BE2C (cell line): Measurements from ENCODE around the gene THAP11.

ENCODE experiments used
- DNase-seq: peaks from one replicate; pipeline ENCODE4 v3.0.0-alpha.2; 2020
- H3K27me3 ChIP-seq: fragments of 250-450 bp; sonication (Bioruptor Pico); 2 replicates; pipeline ENCODE4 v1.5.1; 2020; ENCODE audit warnings: mild to moderate bottlenecking
- H3K36me3 ChIP-seq: fragments of 250-450 bp; sonication (Bioruptor Pico); 2 replicates; pipeline ENCODE4 v1.5.1; 2020; ENCODE audit warnings: mild to moderate bottlenecking
- H3K4me1 ChIP-seq: fragments of 250-450 bp; sonication (Bioruptor Pico); 2 replicates; pipeline ENCODE4 v1.5.1; 2020
- H3K4me3 ChIP-seq: 2 replicates; pipeline ENCODE4 v1.5.1; 2011; ENCODE audit warnings: low read depth, low read length
- H3K9me3 ChIP-seq: fragments of 250-450 bp; sonication (Bioruptor Pico); 2 replicates; pipeline ENCODE4 v1.5.1; 2020
- CTCF ChIP-seq: IDR thresholded peaks from 2 replicates; pipeline ENCODE4 v1.5.1; 2012; ENCODE audit warnings: mild to moderate bottlenecking, low read depth, low read length

THAP11 gene

DNA sequence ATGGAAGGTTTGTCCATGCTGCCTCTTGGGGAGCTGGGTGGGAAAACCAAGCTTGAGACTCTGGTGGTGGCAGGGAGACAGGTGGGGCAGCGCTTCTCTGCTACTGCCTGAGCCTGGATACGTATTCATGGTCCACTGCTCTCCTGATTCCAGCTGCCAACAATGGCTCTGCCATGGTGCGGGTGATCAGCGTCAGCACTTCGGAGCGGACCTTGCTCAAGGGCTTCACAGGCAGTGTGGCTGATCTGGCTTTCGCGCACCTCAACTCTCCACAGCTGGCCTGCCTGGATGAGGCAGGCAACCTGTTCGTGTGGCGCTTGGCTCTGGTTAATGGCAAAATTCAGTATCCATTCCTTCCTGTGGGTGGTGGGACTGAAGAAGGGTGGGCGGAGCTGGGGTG, 34.9 kb downstream of the THAP11 start:
- TF ChIP-seq CTCF, result no peak
- peaks cover 4% of the 10 kb centered on the region for H3K4me1 ChIP-seq
- no peak overlapping the region for H3K4me3 ChIP-seq
- H3K27me3 ChIP-seq, result no peaks in the 10 kb centered on the region
- H3K9me3 ChIP-seq, result no peaks in the 10 kb centered on the region
- H3K36me3 ChIP-seq, result peaks cover 57% of the 10 kb centered on the region
- DNase-seq, result no peak

- no peak for DNase-seq
- H3K4me1 ChIP-seq, result peaks cover 4% of the 10 kb centered on the region
- TF ChIP-seq CTCF, result no peak
- no peak overlapping the region for H3K4me3 ChIP-seq
- H3K27me3 ChIP-seq, result no peaks in the 10 kb centered on the region
- H3K9me3 ChIP-seq, result no peaks in the 10 kb centered on the region
- peaks cover 68% of the 10 kb centered on the region for H3K36me3 ChIP-seq
Measured at GRCh38 chr16:67878232-67878631, 36.1 kb downstream of the THAP11 start.

DNA sequence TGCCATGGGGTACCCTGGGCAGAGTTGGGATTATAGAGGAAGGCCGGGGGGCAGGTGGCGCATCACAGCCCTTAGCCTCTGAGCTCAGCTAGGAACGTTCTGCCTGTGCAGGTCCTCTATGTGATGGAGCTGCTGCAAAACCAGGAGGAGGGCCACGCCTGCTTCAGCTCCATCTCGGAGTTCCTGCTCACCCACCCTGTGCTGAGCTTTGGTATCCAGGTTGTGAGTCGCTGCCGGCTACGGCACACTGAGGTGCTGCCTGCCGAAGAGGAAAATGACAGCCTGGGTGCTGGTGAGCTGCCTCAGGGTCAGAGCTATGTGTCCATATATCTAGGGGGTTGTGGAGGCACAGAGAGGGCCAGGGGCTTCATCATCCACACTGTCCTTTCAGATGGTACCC, 36.7 kb downstream of the THAP11 start:
- H3K36me3 ChIP-seq, result peaks cover 74% of the 10 kb centered on the region
- peaks cover 3% of the 10 kb centered on the region for H3K4me1 ChIP-seq
- no peak for TF ChIP-seq CTCF
- H3K27me3 ChIP-seq, result no peaks in the 10 kb centered on the region
- no peaks in the 10 kb centered on the region for H3K9me3 ChIP-seq
- DNase-seq, result no peak
- no peak overlapping the region for H3K4me3 ChIP-seq

- no peaks in the 10 kb centered on the region for H3K27me3 ChIP-seq
- H3K36me3 ChIP-seq, result peaks cover 78% of the 10 kb centered on the region
- no peaks in the 10 kb centered on the region for H3K4me1 ChIP-seq
- no peak for DNase-seq
- H3K4me3 ChIP-seq, result no peak overlapping the region
- H3K9me3 ChIP-seq, result no peaks in the 10 kb centered on the region
- TF ChIP-seq CTCF, result no peak
Measured at GRCh38 chr16:67879462-67879861, 37.3 kb downstream of the THAP11 start.

DNA sequence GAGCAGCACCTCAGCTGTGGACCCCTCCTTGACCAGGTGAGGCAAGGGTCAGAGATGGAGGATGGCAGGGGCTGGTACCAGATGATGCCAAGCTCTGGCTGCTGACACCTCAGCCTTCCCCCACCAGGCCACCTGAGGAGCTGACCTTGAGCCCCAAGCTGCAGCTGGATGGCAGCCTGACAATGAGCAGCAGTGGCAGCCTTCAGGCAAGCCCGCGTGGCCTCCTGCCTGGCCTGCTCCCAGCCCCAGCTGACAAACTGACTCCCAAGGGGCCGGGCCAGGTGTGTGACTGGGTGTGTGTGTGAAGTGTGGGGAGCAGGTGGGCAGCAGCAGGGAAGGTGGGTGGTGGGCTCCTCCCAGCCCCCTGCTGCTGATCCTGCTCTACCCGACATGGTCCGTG, 37.8 kb downstream of the THAP11 start:
- H3K4me3 ChIP-seq, result no peak overlapping the region
- no peaks in the 10 kb centered on the region for H3K9me3 ChIP-seq
- H3K4me1 ChIP-seq, result peaks cover 2% of the 10 kb centered on the region
- no peak for TF ChIP-seq CTCF
- H3K36me3 ChIP-seq, result peaks cover 78% of the 10 kb centered on the region
- no peak for DNase-seq
- H3K27me3 ChIP-seq, result no peaks in the 10 kb centered on the region

DNA sequence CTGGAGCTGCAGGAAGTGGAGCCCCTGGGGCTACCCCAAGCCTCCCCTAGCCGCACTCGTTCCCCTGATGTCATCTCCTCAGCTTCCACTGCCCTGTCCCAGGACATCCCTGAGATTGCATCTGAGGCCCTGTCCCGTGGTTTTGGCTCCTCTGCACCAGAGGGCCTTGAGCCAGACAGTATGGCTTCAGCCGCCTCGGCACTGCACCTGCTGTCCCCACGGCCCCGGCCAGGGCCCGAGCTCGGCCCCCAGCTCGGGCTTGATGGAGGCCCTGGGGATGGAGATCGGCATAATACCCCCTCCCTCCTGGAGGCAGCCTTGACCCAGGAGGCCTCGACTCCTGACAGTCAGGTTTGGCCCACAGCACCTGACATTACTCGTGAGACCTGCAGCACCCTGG, 38.5 kb downstream of the THAP11 start:
- peaks cover 7% of the 10 kb centered on the region for H3K4me1 ChIP-seq
- H3K9me3 ChIP-seq, result no peaks in the 10 kb centered on the region
- no peaks in the 10 kb centered on the region for H3K27me3 ChIP-seq
- peaks cover 78% of the 10 kb centered on the region for H3K36me3 ChIP-seq
- H3K4me3 ChIP-seq, result no peak overlapping the region
- DNase-seq, result no peak
- no peak for TF ChIP-seq CTCF
